ENCODE data around the gene TRIM67.
A peak's percentile ranks its signal among the peaks of the same experiment; 100 is the strongest.
"Not testable (repeated sequence)": the region's sequence is repeated elsewhere in the genome, so short reads cannot be mapped to it uniquely, and the experiment has no call there.

TRIM67 gene

GRCh38 chr1:231161667-231162296, at the start of gene TRIM67:
TSS of gene TRIM67 (plus strand) at chr1:231162058. CDS start at chr1:231162970, 912 bp downstream.
- H3K4me3 ChIP-seq (ENCODE audit: low read depth, low read length), result peak within 1 kb of the TSS; percentile 62
- peaks cover 89% of the 10 kb centered on the region for H3K27me3 ChIP-seq (ENCODE audit: control insufficient read depth, insufficient read depth, low read length)
- no peaks in the 10 kb centered on the region; the same call in 1 of the 2 replicates for H3K9me3 ChIP-seq (ENCODE audit: control insufficient read depth, insufficient read depth, low read length)
- no peak within 1 kb of the TSS for H3K27ac ChIP-seq (ENCODE audit: low read depth, low read length)
- H3K36me3 ChIP-seq (ENCODE audit: control insufficient read depth, insufficient read depth, low read length), result no peaks in the 10 kb centered on the region
- no peaks in the 10 kb centered on the region; the same call in 1 of the 2 replicates for H3K4me1 ChIP-seq (ENCODE audit: control insufficient read depth, insufficient read depth, low read length)
- H3K9ac ChIP-seq (ENCODE audit: low read depth, low read length), result no peak within 1 kb of the TSS

- H3K9me3 ChIP-seq (ENCODE audit: control insufficient read depth, insufficient read depth, low read length), result no peaks in the 10 kb centered on the region
- H3K27ac ChIP-seq (ENCODE audit: low read depth, low read length), result no peak overlapping the region
- no peak overlapping the region for H3K4me3 ChIP-seq (ENCODE audit: low read depth, low read length)
- H3K27me3 ChIP-seq (ENCODE audit: control insufficient read depth, insufficient read depth, low read length), result 0 out of 2 replicates have a peak, but pooled peaks cover 3% of the 10 kb centered on the region
- no peaks in the 10 kb centered on the region for H3K36me3 ChIP-seq (ENCODE audit: control insufficient read depth, insufficient read depth, low read length)
- no peak overlapping the region for H3K9ac ChIP-seq (ENCODE audit: low read depth, low read length)
- H3K4me1 ChIP-seq (ENCODE audit: control insufficient read depth, insufficient read depth, low read length), result no peaks in the 10 kb centered on the region
Observed at GRCh38 chr1:231116738-231117137, 45.1 kb upstream of the TRIM67 start.

- Histone ChIP-seq H3K4me1 (ENCODE audit: control insufficient read depth, insufficient read depth, low read length) (no peaks in the 10 kb centered on the region), H3K27ac (ENCODE audit: low read depth, low read length) (no peak overlapping the region), H3K9ac (ENCODE audit: low read depth, low read length) (no peak overlapping the region), H3K4me3 (ENCODE audit: low read depth, low read length) (no peak overlapping the region), H3K9me3 (ENCODE audit: control insufficient read depth, insufficient read depth, low read length) (no peaks in the 10 kb centered on the region), H3K27me3 (ENCODE audit: control insufficient read depth, insufficient read depth, low read length) (0 out of 2 replicates have a peak, but pooled peaks cover 3% of the 10 kb centered on the region), H3K36me3 (ENCODE audit: control insufficient read depth, insufficient read depth, low read length) (no peaks in the 10 kb centered on the region)
Observed at GRCh38 chr1:231118704-231119453, 43.0 kb upstream of the TRIM67 start.

GRCh38 chr1:231121533-231121932, 40.3 kb upstream of the TRIM67 start:
- 0 out of 2 replicates have a peak, but pooled peaks cover 3% of the 10 kb centered on the region for H3K27me3 ChIP-seq (ENCODE audit: control insufficient read depth, insufficient read depth, low read length)
- H3K4me1 ChIP-seq (ENCODE audit: control insufficient read depth, insufficient read depth, low read length), result no peaks in the 10 kb centered on the region
- no peak overlapping the region for H3K4me3 ChIP-seq (ENCODE audit: low read depth, low read length)
- no peak overlapping the region for H3K27ac ChIP-seq (ENCODE audit: low read depth, low read length)
- no peaks in the 10 kb centered on the region for H3K36me3 ChIP-seq (ENCODE audit: control insufficient read depth, insufficient read depth, low read length)
- H3K9ac ChIP-seq (ENCODE audit: low read depth, low read length), result no peak overlapping the region
- no peaks in the 10 kb centered on the region for H3K9me3 ChIP-seq (ENCODE audit: control insufficient read depth, insufficient read depth, low read length)

- Histone ChIP-seq H3K27ac (ENCODE audit: low read depth, low read length) (no peak overlapping the region), H3K4me1 (ENCODE audit: control insufficient read depth, insufficient read depth, low read length) (no peaks in the 10 kb centered on the region), H3K36me3 (ENCODE audit: control insufficient read depth, insufficient read depth, low read length) (no peaks in the 10 kb centered on the region), H3K9ac (ENCODE audit: low read depth, low read length) (no peak overlapping the region), H3K9me3 (ENCODE audit: control insufficient read depth, insufficient read depth, low read length) (no peaks in the 10 kb centered on the region), H3K27me3 (ENCODE audit: control insufficient read depth, insufficient read depth, low read length) (0 out of 2 replicates have a peak, but pooled peaks cover 3% of the 10 kb centered on the region), H3K4me3 (ENCODE audit: low read depth, low read length) (no peak overlapping the region)
Observed at GRCh38 chr1:231122143-231122542, 39.7 kb upstream of the TRIM67 start.

GRCh38 chr1:231124746-231125145, 37.1 kb upstream of the TRIM67 start:
- Histone ChIP-seq H3K9me3 (ENCODE audit: control insufficient read depth, insufficient read depth, low read length) (no peaks in the 10 kb centered on the region), H3K4me3 (ENCODE audit: low read depth, low read length) (no peak overlapping the region), H3K36me3 (ENCODE audit: control insufficient read depth, insufficient read depth, low read length) (no peaks in the 10 kb centered on the region), H3K4me1 (ENCODE audit: control insufficient read depth, insufficient read depth, low read length) (no peaks in the 10 kb centered on the region), H3K9ac (ENCODE audit: low read depth, low read length) (no peak overlapping the region), H3K27ac (ENCODE audit: low read depth, low read length) (no peak overlapping the region), H3K27me3 (ENCODE audit: control insufficient read depth, insufficient read depth, low read length) (no peaks in the 10 kb centered on the region)

GRCh38 chr1:231125972-231126580, 35.8 kb upstream of the TRIM67 start:
- no peaks in the 10 kb centered on the region for H3K4me1 ChIP-seq (ENCODE audit: control insufficient read depth, insufficient read depth, low read length)
- no peaks in the 10 kb centered on the region for H3K9me3 ChIP-seq (ENCODE audit: control insufficient read depth, insufficient read depth, low read length)
- H3K27me3 ChIP-seq (ENCODE audit: control insufficient read depth, insufficient read depth, low read length), result no peaks in the 10 kb centered on the region
- no peaks in the 10 kb centered on the region for H3K36me3 ChIP-seq (ENCODE audit: control insufficient read depth, insufficient read depth, low read length)
- no peak overlapping the region for H3K9ac ChIP-seq (ENCODE audit: low read depth, low read length)
- H3K4me3 ChIP-seq (ENCODE audit: low read depth, low read length), result no peak overlapping the region
- no peak overlapping the region for H3K27ac ChIP-seq (ENCODE audit: low read depth, low read length)

GRCh38 chr1:231127106-231127505, 34.8 kb upstream of the TRIM67 start:
- not testable (repeated sequence) for H3K27me3 ChIP-seq (ENCODE audit: control insufficient read depth, insufficient read depth, low read length); H3K27ac ChIP-seq (ENCODE audit: low read depth, low read length); H3K9ac ChIP-seq (ENCODE audit: low read depth, low read length); H3K4me3 ChIP-seq (ENCODE audit: low read depth, low read length); H3K36me3 ChIP-seq (ENCODE audit: control insufficient read depth, insufficient read depth, low read length); H3K9me3 ChIP-seq (ENCODE audit: control insufficient read depth, insufficient read depth, low read length); H3K4me1 ChIP-seq (ENCODE audit: control insufficient read depth, insufficient read depth, low read length)

GRCh38 chr1:231128471-231128870, 33.4 kb upstream of the TRIM67 start:
- H3K9me3 ChIP-seq (ENCODE audit: control insufficient read depth, insufficient read depth, low read length); H3K4me3 ChIP-seq (ENCODE audit: low read depth, low read length); H3K27me3 ChIP-seq (ENCODE audit: control insufficient read depth, insufficient read depth, low read length); H3K9ac ChIP-seq (ENCODE audit: low read depth, low read length); H3K27ac ChIP-seq (ENCODE audit: low read depth, low read length); H3K4me1 ChIP-seq (ENCODE audit: control insufficient read depth, insufficient read depth, low read length); H3K36me3 ChIP-seq (ENCODE audit: control insufficient read depth, insufficient read depth, low read length): not testable (repeated sequence)

- no peak overlapping the region for H3K27ac ChIP-seq (ENCODE audit: low read depth, low read length)
- no peaks in the 10 kb centered on the region for H3K36me3 ChIP-seq (ENCODE audit: control insufficient read depth, insufficient read depth, low read length)
- no peak overlapping the region for H3K9ac ChIP-seq (ENCODE audit: low read depth, low read length)
- H3K9me3 ChIP-seq (ENCODE audit: control insufficient read depth, insufficient read depth, low read length), result no peaks in the 10 kb centered on the region
- no peaks in the 10 kb centered on the region for H3K27me3 ChIP-seq (ENCODE audit: control insufficient read depth, insufficient read depth, low read length)
- no peaks in the 10 kb centered on the region for H3K4me1 ChIP-seq (ENCODE audit: control insufficient read depth, insufficient read depth, low read length)
- no peak overlapping the region for H3K4me3 ChIP-seq (ENCODE audit: low read depth, low read length)
Observed at GRCh38 chr1:231130544-231130943, 31.3 kb upstream of the TRIM67 start.

- not testable (repeated sequence) for H3K4me1 ChIP-seq (ENCODE audit: control insufficient read depth, insufficient read depth, low read length); H3K36me3 ChIP-seq (ENCODE audit: control insufficient read depth, insufficient read depth, low read length); H3K27me3 ChIP-seq (ENCODE audit: control insufficient read depth, insufficient read depth, low read length); H3K9me3 ChIP-seq (ENCODE audit: control insufficient read depth, insufficient read depth, low read length); H3K27ac ChIP-seq (ENCODE audit: low read depth, low read length); H3K4me3 ChIP-seq (ENCODE audit: low read depth, low read length); H3K9ac ChIP-seq (ENCODE audit: low read depth, low read length)
Observed at GRCh38 chr1:231132591-231132990, 29.3 kb upstream of the TRIM67 start.
